GOT3 (cell line): Measurements from ENCODE around the gene FLYWCH2.

ENCODE experiments used
- DNase-seq: peaks from one replicate; lab custom pipeline; 2025; ENCODE audit warnings: mixed read lengths; lab: John Stamatoyannopoulos, UW

The FLYWCH2 gene, protein sequence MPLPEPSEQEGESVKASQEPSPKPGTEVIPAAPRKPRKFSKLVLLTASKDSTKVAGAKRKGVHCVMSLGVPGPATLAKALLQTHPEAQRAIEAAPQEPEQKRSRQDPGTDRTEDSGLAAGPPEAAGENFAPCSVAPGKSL

GRCh38 chr16:2882650-2883457 lies at the start of gene FLYWCH2:
Gene FLYWCH2 (plus strand): TSS chr16:2883215. CDS start chr16:2896450, 13,235 bp downstream.
- DNase-seq = peak; percentile 96

- DNase-seq = no peak
These were observed 49.2 kb upstream of the FLYWCH2 start for GRCh38 chr16:2833776-2834175.

DNA sequence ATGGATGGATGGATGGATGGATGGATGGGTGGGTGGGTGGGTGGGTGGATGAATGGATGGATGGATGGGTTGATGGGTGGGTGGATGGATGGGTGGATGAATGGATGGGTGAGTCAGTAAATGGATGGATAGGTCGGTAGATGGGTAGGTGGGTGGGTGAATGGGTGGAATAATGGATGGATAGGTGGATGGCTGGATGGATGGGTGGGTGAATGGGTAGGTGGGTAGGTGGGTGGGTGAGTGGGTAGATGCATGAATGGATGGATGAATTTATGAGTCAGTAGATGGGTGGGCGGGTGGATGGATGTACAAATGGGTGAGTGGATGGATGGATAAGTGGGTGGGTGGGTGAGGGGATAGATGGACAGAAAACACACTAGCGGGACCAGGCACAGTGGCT lies 48.0 kb upstream of the FLYWCH2 start:
- DNase-seq = no peak

DNA sequence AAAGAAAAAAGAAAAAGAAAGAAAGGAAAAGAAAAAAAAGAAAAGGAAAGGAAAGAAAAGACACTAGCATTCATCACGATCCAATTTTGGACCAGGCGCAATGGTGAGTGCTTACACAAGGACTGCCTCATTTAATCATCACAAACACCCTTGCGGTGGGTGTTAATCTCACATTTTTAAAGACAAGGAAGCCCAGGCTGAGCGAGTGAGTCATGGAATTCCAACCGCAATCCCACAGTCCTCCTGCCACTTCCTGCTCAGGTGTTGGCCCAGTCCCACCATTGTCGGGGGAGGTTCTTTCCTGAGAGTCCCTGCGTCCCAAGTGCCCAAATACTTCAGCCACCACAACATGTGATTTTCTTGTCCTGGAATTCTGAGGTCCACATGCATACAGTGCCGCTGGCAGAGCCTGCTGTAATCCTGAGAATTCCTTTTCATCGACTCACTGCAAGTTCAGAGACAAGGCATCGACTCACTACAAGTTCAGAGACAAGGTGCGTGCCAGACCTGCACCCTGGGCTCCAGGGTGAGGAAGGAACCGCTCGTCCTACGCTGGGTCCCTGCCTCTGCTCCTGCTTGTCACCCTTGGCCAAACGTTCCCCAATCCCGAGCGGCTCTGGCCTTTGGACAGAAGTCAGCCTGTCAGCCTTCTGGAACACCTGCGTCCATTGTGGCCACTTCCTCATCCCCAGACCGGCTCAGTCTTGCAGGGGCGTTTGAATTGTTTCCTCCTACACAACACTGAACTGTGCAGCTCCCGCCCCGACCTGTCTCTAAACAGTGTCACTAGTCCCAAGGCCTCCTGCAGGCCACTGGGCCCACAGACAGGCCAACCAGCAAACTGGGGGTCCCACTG lies 47.1 kb upstream of the FLYWCH2 start:
- DNase-seq = peak; percentile 47

DNA sequence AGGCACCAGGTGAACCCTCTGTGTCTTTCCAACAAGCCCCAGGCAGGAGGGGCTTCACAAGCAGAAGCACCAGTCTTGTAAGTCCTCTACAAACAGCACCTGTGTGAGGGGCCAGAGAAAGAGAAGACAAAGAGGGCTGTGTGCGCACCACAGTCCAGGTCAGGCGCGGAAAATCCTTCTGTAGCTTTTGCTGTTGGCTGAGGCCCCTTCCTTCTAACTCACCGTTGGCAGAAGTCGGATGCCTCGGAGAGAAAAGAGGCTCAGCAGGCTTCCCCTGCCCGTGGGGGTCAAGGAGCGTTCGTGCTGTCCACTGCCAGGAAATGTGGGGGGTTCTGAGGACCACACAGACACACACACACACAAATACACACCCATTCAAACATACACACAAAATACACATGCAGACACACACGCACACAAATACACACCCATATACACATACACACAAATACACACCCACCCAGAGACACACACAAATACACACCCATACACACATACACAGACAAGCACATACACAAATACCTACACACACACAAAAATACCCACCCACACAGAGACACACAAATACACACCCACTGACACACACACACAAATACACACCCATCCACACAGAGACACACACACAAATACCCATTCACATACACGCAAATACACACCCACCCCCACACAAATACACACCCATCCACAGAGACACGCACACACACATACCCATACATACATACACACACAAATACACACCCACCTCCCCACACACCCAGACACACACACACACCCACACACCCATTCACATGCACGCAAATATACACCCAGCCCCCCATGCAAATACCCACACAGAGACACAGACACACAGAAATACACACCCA lies 46.1 kb upstream of the FLYWCH2 start:
- no peak for DNase-seq

DNA sequence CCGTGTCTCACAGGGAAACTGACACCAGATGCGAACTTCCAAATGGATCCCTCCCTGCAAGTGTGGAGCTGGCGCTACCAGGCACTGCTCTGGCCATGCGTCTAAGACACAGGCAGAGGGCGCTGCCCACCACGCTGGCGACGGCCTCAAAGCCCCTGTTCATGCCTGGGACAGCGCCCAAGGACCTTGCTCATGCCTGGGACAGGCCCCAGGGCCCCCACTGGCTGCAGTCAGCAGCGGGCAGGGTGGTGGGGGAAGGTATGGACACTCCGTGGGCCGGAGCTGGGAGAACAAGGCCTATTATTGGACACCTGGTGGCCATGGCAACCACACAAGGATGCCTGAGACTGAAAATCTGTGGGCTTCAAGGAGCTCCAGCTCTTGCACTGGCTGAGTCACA lies 44.1 kb upstream of the FLYWCH2 start:
- DNase-seq = peak; percentile 66

DNA sequence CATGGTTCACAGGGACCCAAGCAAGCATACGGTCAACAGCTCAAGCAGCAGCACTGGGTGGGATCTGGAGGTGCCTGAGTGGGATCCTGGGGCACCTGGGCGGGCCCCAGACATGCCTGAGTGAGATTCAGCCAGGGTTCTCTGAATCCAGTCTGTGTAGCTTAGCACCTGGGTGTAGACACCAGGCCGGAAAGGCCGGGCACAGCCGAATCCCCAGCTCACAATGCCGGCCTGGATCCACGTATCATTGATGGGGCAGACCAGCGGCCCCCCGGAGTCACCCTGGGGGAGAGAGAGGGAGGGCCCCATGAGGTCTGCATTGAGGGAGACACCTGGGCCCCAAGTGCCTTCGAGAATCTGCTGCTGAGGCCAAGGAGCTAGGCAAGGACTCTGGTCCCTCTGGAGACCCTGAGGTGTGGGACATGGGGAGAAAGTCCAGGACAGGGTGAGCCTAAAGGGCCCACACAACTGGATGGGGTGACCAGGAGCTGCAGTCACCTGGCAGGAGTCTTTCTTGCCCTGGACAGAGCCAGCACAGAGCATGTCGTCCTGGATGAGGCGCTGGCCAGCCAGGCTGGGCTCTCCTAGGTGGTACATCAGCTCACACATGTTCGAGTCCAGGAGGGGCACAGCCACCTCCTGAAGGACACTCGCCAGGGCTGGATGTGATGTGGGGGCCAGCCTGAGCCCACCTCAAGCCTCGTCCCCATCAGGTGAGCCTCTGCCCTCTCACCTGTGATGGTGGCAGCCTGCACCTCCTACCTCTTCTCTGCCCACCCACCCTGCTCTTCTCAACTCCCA lies 43.2 kb upstream of the FLYWCH2 start:
- no peak for DNase-seq

DNA sequence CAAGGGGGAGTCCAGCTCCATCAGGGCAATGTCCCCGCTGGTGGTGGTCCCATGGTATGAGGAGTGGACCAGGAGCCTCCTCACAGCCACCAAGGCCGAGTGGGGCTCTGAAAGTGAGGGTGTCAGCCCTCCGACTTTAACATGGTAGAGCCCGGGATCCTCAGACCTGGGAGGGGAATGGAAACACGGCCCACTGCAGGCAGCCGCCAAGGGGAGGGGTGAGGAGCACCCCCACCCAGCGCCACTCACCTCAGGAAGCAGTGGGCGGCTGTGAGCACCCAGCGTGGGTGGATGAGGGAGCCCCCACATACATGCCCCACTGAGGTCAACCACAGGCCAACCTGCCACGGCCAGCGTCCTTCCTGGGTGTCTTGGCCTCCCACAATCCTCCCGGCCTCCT lies 42.1 kb upstream of the FLYWCH2 start:
- no peak for DNase-seq

DNA sequence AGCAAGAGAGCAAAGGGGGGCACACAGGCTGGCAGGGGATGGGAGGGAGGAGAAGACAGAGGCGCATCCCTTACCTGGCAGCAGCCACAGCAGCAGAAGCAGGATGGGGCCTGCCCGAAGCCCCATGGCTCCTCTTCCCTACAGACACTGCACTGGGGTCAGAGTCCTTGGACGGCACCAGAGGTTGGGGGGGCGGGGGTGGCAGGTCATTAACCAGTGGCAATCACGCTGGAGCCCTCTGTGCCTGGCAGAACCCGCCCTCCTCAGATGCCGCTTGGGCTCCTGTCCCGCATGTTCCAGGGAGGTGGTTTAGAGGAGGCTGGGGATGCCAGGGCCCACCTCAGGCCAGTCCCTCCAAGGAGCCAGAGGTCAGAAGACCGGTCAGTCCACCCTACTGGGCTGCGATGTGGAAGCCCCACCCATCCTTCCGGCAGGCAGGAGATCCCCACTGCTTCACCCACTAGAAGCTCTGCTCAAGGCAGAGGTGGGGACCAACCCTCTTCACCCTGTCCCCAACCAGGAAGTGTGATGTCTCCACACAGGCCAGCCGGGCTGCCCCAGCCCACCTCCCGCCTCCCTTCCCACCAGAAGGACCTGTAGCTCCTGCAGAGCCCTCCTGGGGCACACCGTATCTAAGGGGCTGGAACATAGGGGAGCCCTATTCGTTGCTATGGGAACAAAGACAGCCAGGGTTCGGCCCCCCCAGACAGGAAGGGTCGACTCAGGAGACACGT lies 41.2 kb upstream of the FLYWCH2 start:
- DNase-seq = no peak

GRCh38 chr16:2842340-2843000 lies 40.5 kb upstream of the FLYWCH2 start:
- no peak for DNase-seq

- DNase-seq = no peak
These were observed 39.5 kb upstream of the FLYWCH2 start for GRCh38 chr16:2843526-2843925.

GRCh38 chr16:2845116-2845515 lies 37.9 kb upstream of the FLYWCH2 start:
- DNase-seq = no peak

DNA sequence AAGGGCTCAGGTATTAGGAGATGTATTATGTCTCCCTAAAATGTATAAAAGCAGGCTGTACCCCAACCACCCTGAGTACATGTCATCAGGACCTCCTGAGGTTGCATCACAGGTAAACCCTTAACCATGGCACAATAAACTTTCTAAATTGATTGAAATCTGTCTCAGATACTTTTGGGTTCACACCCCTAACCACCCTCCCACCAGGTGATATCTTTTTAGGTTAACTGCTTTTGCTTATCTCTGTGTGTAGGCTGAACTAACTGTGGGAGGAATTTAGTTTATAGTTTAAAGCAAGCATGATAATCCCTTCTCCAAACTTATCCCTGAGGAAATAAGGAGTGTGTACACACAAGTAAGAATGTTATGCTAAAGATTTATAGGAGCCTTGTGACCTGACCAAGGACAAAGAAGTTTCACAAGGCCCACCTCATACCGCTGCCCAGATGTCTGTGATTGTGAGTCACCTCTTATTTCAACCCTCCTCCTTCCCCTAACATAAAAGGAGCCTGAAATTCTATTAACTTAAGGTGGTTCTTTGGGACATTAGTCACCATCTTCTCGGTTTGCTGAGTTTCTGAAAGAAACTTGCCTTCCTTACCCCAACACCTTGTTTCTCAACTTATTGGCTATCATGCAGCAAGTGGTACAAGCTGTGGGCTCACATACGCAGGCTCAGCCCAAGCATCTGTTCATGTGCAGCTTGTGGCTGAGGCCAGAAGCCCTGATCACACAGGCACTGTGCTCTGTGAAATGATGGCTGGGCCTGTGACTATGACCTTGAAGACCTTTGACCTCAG lies 36.3 kb upstream of the FLYWCH2 start:
- DNase-seq = no peak

DNA sequence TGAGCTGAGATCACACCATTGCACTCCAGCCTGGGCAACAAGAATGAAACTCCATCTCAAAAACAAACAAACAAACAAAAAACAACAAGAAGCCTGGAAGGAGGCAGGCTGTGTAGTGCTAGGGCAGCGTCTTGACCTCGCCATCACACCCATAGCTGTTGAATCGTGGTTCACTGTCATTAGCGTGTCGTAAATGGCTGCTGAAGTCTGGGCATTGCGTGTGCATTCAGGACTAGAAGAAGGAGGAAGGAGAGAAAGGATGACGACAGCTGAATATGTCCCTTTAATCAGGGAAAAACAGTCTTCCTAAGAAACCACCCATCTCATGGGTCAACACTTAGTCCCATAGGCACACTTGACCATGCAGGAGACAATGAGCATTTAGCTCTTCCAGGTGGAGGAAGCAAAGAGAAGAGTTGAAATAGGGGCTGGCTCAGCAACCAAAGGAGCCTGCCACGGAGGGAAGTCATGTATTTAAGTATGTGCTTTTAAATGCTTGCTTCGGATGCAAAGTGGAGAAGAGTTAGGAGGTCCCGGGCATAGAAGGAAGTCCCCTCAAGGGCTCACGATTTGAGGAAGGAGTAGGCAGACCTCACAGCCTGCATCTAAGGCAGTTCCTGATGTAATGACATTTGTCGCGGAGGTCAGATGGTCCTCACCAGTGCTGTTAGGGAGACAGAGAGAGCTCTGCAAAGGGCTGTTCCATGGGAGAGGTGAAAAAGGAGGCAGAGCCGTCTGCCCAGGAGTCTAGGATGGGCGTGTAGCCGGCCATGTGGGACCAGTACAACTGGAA lies 33.9 kb upstream of the FLYWCH2 start:
- no peak for DNase-seq

- no peak for DNase-seq
These were observed 30.8 kb upstream of the FLYWCH2 start for GRCh38 chr16:2852003-2852730.

DNA sequence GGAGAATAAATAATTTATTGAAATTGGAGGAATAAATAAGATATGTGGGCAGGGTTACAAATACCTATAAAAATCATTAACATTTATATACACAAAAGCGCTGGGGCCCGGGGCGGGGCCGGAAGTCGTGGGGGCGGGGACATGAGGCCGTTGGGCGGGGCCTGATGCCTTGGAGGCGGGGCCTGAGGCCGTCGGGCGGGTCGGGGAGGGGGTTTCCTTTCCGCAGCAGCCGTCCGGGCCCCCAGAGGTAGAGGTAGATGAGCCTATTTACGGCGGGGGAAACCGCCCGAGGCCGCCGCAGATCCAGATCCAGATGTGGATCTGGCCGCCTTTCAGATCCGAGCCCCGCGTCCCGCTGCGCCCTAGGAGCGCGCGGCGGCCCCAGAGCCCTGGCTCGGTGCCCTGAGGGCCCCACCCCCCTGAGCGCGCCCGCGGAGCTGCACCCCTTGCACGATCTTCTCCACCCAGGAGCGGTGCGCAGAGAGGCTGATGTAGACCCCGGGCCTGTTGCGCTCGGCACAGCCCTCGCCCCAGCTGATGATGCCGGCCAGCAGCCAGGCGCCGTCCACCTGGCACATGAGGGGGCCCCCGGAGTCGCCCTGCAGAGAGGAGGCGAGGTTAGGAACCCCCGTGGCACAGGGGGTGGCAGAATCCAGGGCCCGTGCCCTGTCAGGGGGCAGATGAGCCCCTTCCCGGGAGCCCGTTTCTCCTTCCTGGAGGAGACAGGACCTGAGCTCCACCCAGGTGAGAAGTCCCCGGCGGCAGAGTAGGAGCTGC lies 30.1 kb upstream of the FLYWCH2 start:
- no peak for DNase-seq
